ENCODE measurements around the gene ZXDC.

ZXDC gene

GRCh38 chr3:126488886-126489569 lies 13.3 kb upstream of the ZXDC start:
- no peak for DNase-seq

DNA sequence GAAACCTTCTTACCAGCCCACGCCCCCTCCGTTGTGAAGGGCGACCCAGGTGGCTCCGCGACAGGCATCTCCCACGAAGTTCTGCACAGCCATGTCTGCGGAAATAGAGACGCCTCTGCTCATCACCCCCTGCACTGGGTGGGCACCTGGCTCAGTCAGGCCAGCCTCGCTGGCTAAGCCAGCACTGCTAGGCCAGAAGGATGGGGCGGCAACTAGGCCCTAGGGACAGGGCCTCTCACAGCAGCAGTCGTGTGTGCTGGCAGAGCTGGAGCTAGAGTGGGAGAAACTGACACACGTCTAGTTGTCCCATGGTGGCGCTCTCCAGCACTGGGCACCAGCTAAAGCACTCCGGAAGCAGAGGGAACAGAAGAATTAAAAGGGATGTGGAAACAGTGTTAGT lies 12.5 kb upstream of the ZXDC start:
- DNase-seq: no peak

DNA sequence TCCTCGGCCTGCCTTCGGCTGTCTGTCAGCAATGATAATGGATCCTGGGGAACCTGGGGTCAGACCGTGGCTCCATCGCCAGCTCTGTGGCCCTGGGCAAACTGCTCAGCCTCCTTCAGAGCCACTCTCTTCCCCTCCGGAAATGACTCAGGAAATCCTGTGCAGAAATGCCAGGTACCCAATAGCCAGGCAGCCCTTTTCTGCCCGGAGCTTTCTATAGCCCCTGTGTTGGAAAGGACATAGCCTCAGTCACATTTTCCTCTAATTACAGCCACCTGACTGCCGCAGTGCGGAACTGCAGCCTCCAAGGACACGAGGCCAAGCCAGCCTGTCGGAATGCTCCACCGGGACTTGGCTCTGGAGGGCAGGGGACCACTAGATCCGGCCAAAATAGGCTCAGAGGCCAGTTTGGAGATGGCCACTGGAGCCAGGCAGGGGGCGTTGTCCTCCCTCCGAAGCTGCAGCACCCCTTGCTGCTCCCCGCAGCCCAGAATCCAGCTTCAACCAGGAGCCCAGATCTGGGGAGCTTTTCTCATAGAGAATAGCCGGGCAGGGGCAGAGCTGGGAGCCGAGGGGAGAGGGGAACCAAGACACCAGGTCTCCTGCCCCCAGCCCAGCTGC lies 11.6 kb upstream of the ZXDC start:
- DNase-seq: peak; percentile 55

DNA sequence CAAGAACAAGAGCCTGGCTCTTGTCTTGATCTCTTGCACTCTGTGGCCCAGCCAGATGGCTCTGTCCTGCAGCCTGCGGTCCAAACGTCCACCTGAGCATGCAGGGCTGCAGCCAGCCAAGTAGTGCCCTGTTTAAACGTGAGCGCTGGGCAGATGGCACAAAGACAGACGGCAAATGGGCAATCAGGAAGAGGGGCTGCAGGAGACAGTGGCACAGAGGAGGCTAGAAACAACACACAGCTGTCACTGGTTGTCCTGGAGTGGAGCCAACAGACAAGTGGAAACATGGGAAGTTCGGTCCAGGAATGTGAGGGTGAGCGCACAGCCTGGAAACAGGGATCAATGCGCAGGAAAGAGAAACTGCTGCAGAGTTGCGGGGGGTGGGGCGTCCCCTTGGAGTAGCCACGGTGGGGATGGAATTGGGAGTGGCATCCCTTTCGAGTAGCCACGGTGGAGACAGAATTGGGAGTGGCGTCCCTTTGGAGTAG lies 10.7 kb upstream of the ZXDC start:
- no peak for DNase-seq

GRCh38 chr3:126485956-126486355 lies 10.3 kb upstream of the ZXDC start:
- no peak for DNase-seq

DNA sequence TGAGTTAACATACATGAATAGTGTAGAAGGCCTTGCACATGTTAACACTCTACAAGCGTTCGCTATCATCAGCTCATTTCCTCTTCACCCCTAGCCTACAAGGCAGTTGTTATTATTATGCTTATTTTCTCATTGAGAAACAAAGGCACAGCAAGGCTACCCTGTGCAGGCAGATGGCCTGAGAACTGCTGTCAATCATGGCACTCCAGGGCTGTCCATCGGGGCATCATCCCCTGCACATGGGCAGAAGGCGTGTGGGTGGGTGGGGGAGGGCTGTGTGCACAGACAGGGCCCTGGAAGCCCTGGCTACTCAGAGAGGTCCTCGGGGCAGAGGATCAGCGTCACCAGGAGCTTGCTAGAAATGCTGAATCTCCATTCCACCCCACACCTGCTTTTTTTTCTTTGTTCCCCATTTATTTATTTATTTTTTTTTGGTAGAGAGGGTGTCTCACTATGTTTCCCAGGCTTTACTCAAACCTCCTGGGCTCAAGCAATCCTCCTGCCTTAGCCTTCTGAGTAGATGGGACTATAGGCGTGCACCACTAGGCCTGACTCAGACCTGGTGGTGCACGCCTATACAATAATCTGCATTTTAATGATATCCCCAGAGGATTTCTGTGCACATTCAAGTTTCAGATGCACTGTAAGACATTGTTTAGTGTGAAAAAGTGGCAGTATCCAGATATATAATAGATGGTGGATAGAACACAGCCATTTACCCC lies 9.6 kb upstream of the ZXDC start:
- DNase-seq: no peak

DNA sequence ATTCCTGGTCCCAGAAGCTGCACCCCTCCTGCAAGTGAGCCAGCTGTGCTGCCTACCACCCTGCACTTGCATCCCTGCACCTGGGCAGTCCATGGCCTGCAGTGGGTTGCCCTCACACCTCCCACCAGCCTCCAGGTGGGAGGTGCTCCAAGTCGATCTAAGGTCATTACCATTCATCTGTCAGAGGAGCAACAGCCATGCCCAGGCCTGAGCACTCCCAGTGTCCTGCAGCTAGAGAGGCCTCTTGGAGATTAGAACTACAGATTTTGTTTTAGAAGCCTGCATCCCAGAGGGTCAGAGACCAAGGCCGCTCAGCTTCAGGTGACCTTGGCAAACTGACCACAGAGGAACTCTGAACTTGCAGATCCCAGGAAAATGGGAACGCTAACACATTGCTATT lies 9.0 kb upstream of the ZXDC start:
- no peak for DNase-seq

- no peak for DNase-seq
These were observed 8.5 kb upstream of the ZXDC start for GRCh38 chr3:126484148-126484547.

DNA sequence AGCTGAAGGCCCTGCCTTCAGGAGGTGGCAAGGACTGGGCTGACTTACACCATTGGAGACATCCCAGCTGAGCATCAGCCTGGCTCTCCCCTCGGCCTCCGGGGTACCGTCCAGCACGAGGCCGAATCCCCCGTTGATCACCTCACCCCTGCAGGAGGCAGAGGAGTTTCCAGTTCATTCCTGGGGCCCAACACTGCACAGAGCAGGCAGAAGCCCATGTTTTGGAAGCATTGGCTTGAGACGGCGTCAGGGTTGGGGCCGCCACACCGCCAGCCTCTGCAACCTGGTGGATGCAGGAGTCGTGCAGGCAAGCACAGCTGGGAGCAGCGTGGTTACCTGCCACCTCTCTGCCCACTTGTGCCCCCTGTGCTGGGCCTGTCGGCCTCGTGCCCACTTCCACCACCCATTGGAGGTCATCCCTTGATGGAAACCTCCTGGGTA lies 7.7 kb upstream of the ZXDC start:
- no peak for DNase-seq

- DNase-seq: no peak
These were observed 7.0 kb upstream of the ZXDC start for GRCh38 chr3:126482503-126483255.

- no peak for DNase-seq
These were observed 6.3 kb upstream of the ZXDC start for GRCh38 chr3:126481808-126482502.

DNA sequence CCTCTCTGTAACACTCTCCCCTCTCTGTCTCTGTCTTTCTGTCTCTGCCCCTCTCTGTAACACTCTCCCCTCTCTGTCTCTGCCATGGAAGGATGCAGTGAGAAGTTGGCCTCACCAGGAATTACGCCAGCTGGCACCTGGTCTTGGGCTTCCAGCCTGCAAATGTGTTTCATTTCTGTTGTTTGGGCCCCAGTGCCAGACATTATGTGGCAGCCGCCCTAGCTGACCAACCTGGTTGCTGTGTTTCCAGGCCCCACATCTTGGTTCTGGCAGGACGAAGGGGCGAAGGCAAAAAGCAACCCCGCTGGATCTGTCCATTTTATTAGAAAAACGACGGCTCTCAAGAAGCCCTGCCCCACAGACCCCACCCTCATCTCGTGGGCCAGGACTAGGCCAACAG lies 5.2 kb upstream of the ZXDC start:
- DNase-seq: no peak

DNA sequence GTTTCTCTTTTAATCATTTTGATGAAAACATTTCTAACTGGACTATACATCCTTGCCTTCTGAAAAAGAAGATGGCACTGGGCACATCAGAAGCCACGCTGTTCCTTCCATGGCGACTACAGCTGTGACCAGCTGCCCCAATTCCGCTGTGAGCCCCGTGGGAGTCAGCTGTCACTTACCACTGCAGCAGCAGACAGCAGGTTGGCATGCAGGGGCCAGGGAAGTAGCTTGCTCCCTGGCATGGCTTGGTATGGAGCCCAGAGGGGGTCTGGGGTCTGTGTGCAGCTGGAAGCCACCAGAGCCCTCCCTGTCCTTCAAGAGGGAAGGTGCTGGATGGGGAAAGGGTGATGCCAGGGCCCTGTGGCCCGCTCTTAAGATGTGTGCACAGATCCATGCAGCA lies 4.5 kb upstream of the ZXDC start:
- DNase-seq: no peak

GRCh38 chr3:126479642-126480041 lies 4.0 kb upstream of the ZXDC start:
- no peak for DNase-seq

DNA sequence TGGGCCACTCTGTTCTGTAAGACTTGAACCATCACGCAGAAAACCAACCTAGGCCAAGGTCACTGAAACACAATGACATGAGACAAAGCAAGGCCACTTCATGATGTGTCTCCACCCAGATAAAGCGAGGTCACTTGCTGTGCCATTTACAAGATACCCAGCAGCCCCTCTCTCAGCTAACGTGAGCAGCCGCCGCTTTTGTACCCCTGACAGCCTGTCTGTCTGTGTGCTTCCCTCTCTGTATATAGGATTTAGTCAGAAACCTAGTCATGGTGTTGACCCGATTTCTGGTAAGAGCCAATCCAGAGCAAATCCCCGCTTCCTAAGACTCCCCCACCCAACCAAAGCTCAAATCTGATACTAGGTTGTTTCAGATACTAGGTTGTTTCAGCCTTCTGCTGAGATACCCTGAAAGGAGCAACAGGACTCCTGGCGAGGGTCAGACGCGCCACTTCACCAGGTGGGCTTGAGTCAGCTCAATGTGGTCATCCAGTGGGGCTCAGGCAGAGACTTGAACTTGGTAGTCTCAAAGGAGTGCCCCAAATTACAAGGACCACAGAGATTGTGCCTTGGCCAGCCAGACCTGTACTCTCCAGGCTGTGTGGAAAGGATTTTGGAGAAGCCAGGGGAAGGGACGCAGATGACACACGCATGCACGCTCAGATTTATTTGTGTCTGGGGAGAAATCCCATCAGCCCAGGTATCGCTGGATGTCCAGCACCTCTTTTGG lies 3.1 kb upstream of the ZXDC start:
- no peak for DNase-seq

GRCh38 chr3:126477061-126477380 lies 1.3 kb upstream of the ZXDC start:
- DNase-seq: no peak

- DNase-seq: peak; percentile 20
These were observed 722 bp upstream of the ZXDC start for GRCh38 chr3:126476166-126477060.

- no peak for DNase-seq
These were observed 936 bp downstream of the ZXDC start for GRCh38 chr3:126474498-126475412.

DNA sequence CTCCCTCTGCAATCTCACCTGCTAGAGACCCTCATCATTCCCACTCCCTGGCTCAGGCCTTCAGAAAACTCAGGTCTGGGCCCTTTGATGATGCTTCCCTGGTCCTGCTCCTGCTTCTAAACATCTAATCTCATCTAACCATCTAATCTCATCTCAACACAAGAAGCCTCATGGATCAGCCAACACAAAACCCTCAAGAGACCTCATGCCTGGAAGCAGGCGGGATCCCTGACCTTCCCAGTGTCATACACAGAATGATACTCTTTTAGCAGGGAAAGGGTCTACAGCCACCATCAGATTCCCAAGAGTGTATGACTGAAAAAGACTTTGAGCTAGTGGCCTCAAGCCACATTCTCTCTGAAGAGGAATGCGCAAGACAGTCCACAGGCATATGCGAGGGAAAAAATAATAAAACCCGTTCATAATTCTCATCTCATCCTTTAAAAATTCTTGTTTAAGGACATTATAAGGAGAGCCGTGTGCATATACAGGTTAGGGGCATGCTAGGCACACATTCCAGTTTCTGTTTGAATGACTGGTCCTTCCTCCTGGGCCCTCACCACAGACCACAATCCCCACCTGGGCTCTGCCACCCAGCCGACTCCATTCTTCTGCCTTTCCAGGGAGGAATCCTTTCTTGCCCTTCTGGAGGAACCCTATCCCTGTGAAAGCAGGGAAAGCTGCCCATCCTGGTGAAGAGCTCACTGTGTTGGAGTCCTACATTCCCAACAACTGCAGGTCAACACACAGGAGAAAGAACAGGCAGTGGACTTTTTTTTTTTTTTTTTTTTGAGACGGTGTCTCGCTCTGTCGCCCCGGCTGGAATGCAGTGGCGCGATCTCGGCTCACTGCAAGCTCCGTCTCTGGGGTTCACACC lies 2.2 kb downstream of the ZXDC start:
- DNase-seq: no peak
